Stimulated activated CD8-positive, alpha-beta memory T cell treated with anti-CD3 and anti-CD28 coated beads, Interleukin-15, amount 100 ng/mL, for 24 hours (primary cell): ENCODE measurements around the gene USP11.
A peak's percentile ranks its signal among the peaks of the same experiment; 100 is the strongest.

Experiments
- DNase-seq: peaks from one replicate; pipeline ENCODE4 v3.0.0-alpha.2; 2020; ENCODE audit warnings: low read depth

Gene USP11

GRCh38 chrX:47232803-47233332 lies at the start of gene USP11:
Gene USP11, plus strand, starts transcription at chrX:47233009. Its CDS starts 35 bp downstream, at chrX:47233044.
- no peak for DNase-seq

- no peak for DNase-seq
Observed at GRCh38 chrX:47184486-47184885, 48.3 kb upstream of the USP11 start.

GRCh38 chrX:47185241-47185640 lies 47.6 kb upstream of the USP11 start:
- no peak for DNase-seq

- DNase-seq: no peak
Observed at GRCh38 chrX:47186096-47186740, 46.6 kb upstream of the USP11 start.

- no peak for DNase-seq
Observed at GRCh38 chrX:47187106-47187677, 45.6 kb upstream of the USP11 start.

- DNase-seq: no peak
Observed at GRCh38 chrX:47189906-47190305, 42.9 kb upstream of the USP11 start.

- DNase-seq: peak; percentile 40
Observed at GRCh38 chrX:47190445-47191269, 42.2 kb upstream of the USP11 start.

GRCh38 chrX:47191331-47191730 lies 41.5 kb upstream of the USP11 start:
- peak; percentile 5 for DNase-seq

GRCh38 chrX:47191806-47192401 lies 40.9 kb upstream of the USP11 start:
- no peak for DNase-seq

GRCh38 chrX:47193475-47194193 lies 39.2 kb upstream of the USP11 start, which contains the start of gene UBA1:
Gene UBA1, plus strand, starts transcription at chrX:47193829. Its CDS starts 4,974 bp downstream, at chrX:47198803.
- DNase-seq: peak; percentile 57

- no peak for DNase-seq
Observed at GRCh38 chrX:47194194-47194787, 38.5 kb upstream of the USP11 start.

- no peak for DNase-seq
Observed at GRCh38 chrX:47196098-47196497, 36.7 kb upstream of the USP11 start.

- DNase-seq: no peak
Observed at GRCh38 chrX:47197526-47197925, 35.3 kb upstream of the USP11 start.

GRCh38 chrX:47198026-47198686 lies 34.7 kb upstream of the USP11 start:
- DNase-seq: no peak

GRCh38 chrX:47198687-47199080 lies 34.1 kb upstream of the USP11 start:
- DNase-seq: no peak

GRCh38 chrX:47199286-47199685 lies 33.5 kb upstream of the USP11 start:
- no peak for DNase-seq

GRCh38 chrX:47200385-47201150 lies 32.2 kb upstream of the USP11 start:
- no peak for DNase-seq

- DNase-seq: no peak
Observed at GRCh38 chrX:47201345-47201944, 31.4 kb upstream of the USP11 start.

- DNase-seq: no peak
Observed at GRCh38 chrX:47202316-47202715, 30.5 kb upstream of the USP11 start.

- no peak for DNase-seq
Observed at GRCh38 chrX:47202877-47203276, 29.9 kb upstream of the USP11 start.
